ENCODE results near the gene FBXL5. TPM values are rescaled to one million over a fixed set of nuclear protein-coding genes. Genes with fewer than 3 reads are reported as not detected.

FBXL5 gene
- total and polyA plus RNA-seq, 10 donors, result 33.8 to 210 (median 105) TPM

DNA sequence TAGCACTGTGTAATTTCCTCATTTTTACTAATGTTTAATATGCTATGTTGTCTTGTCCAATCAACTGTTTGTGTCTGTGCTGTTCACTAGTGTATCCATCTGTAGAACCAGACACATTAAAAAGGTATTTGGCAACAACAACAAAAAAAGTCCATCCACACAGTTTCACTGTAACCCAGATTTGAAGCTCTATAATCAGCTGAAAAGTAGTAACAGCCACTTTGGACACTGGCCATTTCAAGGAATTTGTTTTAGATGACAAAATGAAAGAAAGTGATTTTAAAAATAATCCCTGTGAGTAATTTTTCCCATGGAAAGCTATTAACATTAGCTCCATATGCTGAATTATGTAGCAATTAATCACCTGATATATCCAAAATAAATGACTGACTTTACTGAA lies 2.2 kb upstream of the FBXL5 start:
- TF ChIP-seq POLR2A (IDR thresholded peaks at IDR 0.05) (no peak), POLR2AphosphoS5 (IDR thresholded peaks at IDR 0.05) (no peak)
- TF ChIP-seq, protein P1, sequence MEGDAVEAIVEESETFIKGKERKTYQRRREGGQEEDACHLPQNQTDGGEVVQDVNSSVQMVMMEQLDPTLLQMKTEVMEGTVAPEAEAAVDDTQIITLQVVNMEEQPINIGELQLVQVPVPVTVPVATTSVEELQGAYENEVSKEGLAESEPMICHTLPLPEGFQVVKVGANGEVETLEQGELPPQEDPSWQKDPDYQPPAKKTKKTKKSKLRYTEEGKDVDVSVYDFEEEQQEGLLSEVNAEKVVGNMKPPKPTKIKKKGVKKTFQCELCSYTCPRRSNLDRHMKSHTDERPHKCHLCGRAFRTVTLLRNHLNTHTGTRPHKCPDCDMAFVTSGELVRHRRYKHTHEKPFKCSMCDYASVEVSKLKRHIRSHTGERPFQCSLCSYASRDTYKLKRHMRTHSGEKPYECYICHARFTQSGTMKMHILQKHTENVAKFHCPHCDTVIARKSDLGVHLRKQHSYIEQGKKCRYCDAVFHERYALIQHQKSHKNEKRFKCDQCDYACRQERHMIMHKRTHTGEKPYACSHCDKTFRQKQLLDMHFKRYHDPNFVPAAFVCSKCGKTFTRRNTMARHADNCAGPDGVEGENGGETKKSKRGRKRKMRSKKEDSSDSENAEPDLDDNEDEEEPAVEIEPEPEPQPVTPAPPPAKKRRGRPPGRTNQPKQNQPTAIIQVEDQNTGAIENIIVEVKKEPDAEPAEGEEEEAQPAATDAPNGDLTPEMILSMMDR (IDR thresholded peaks at IDR 0.05 in 8 of 11, conservative IDR thresholded peaks at IDR 0.05 in 3 of 11), result no peak
- Histone ChIP-seq H3K4me1 (peaks cover 15 to 72% (median 28%) of the 10 kb centered on the region in 6 donors), H3K4me3 (peak overlapping the region in 3 of 8 donors; percentile 24 to 92 (median 25)), H3K27ac (peak overlapping the region in 6 of 8 donors; percentile 98 to 99 (median 99)), H3K9me3 (no peaks in the 10 kb centered on the region), H3K36me3 (no peaks in the 10 kb centered on the region), H3K27me3 (replicated peaks in 1 of 7) (no peaks in the 10 kb centered on the region)
- DNase-seq, result no peak
- intact Hi-C loops (cut with DNase I; ENCODE audit: low total_unique reads), result loop anchor here (10.0 kb wide), 2 partner anchors 423 to 653 kb away; partner anchors contain the start of gene CPEB2

DNA sequence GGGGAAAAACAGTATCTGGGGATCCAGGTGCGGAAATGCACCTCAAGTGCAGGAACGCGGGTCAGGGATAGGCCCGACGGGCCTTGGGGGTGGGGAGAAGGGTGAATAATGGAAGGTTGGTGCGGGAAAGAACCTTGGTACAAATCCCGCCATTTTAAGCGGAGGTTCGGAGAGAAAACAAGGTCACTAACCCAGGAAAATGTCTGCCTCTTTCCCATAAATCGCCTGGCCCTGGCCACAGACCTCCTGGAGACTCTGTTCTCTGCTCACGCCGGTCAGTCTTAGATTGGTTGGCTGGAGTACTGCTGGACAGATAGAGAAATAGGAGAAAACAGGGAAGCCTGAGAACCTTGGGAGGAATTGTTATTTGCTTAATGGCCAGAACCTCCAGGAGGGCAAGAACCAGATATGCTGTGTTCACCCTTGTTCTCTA lies 897 bp upstream of the FBXL5 start:
- intact Hi-C loops (cut with DNase I; ENCODE audit: low total_unique reads), result loop anchor here (10.0 kb wide), 2 partner anchors 421 to 651 kb away; partner anchors contain the start of gene CPEB2
- no peaks in the 10 kb centered on the region for H3K27me3 ChIP-seq (replicated peaks in 1 of 7)
- no peaks in the 10 kb centered on the region for H3K36me3 ChIP-seq
- H3K27ac ChIP-seq, result peak overlapping the region; percentile 97 to 99 (median 99)
- H3K9me3 ChIP-seq, result no peaks in the 10 kb centered on the region
- peak overlapping the region; percentile 24 to 92 (median 76) for H3K4me3 ChIP-seq
- peaks cover 28 to 79% (median 41%) of the 10 kb centered on the region in 6 donors for H3K4me1 ChIP-seq
- WGBS, 5 donors, result 67 to 83% (median 72%) methylated on average over 12 of the region's 12 CpGs
- DNase-seq, result no peak
- TF ChIP-seq POLR2AphosphoS5 (IDR thresholded peaks at IDR 0.05), result no peak
- TF ChIP-seq, protein P1 (IDR thresholded peaks at IDR 0.05 in 8 of 11, conservative IDR thresholded peaks at IDR 0.05 in 3 of 11), result no peak
- TF ChIP-seq POLR2A (IDR thresholded peaks at IDR 0.05), result no peak

DNA sequence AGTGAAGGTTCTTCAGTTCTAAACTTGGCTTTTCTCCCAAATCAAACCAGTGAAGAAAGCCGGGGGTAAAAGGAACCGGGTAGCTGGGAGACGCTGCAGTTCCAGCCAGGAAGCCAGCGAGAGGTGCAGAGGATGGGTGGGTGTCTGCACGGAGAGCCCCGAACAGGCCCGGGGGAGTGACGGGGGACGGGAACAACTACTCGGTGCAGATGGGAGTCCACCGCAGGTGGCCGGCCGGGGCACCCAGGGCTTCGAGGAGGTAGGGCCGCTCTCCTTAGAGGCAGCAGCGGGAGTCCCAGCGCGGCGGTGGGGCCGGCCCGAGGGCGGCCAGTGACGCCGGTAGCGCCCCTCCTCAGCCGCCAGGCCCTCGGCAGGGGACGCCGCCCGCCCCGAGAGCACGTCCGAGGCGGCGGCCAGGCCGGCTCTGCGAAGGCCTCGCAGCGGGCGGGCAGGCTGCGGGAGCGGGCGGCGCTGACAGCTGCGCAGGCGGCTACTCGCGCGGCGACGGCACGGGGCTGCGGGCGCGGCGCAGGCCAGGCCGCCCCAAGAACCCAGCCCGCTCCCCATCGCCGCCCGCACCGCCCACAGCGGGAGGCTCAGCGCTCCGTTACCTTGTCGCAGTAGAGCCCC lies 449 bp downstream of the FBXL5 start:
- no peaks in the 10 kb centered on the region for H3K36me3 ChIP-seq
- H3K27ac ChIP-seq, result peak overlapping the region; percentile 97 to 99 (median 99)
- peaks cover 36 to 79% (median 55%) of the 10 kb centered on the region in 6 donors for H3K4me1 ChIP-seq
- no peak for TF ChIP-seq POLR2A (IDR thresholded peaks at IDR 0.05)
- TF ChIP-seq, protein P1 (IDR thresholded peaks at IDR 0.05 in 8 of 11, conservative IDR thresholded peaks at IDR 0.05 in 3 of 11), result no peak
- no peak for TF ChIP-seq POLR2AphosphoS5 (IDR thresholded peaks at IDR 0.05)
- H3K27me3 ChIP-seq (replicated peaks in 1 of 7), result no peaks in the 10 kb centered on the region
- H3K9me3 ChIP-seq, result no peaks in the 10 kb centered on the region
- intact Hi-C loops (cut with DNase I; ENCODE audit: low total_unique reads), result loop anchor here (10.0 kb wide), 2 partner anchors 420 to 650 kb away; partner anchors contain the start of gene CPEB2
- DNase-seq, result peak; percentile 93
- peak overlapping the region; percentile 61 to 92 (median 77) for H3K4me3 ChIP-seq
- WGBS, 5 donors, result 0 to 1% (median 0%) methylated on average over 26 to 66 of the region's 66 CpGs

DNA sequence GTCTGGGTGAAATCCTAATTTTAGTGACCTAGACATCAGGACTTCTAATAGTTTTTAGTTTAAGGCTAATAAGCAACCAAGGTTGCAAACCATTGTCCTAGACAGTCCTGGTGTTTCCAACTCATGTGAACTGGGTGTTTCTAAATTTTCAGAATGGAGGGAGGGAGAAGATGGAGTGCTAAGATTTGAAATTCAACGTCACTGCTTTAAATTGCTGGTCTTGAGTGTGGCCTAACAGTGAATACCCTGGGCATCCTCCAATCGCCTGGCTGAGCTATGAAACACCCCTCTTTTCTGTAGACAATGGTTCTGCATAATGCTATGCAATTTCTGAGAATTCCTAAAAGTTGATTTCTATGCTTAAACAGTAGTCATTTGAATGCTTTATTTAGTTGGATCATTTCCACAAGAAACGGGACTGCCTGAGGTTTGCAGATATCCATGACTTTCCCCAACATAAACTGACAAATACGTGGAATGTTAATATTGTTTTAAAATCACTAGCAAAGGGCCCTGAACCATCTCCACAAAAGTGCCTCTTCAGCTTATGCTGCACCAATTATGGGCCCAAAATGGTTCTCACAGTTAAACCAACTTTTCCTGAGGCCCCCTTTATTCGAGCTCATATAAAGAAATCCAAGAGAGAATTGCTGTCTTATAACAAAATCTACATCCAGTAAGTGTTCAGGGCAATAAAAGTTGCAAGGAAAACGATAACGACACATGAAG lies 1.1 kb downstream of the FBXL5 start:
- H3K4me1 ChIP-seq, result peaks cover 38 to 86% (median 61%) of the 10 kb centered on the region in 6 donors
- TF ChIP-seq POLR2A (IDR thresholded peaks at IDR 0.05), result no peak
- no peak for TF ChIP-seq POLR2AphosphoS5 (IDR thresholded peaks at IDR 0.05)
- TF ChIP-seq, protein P1 (IDR thresholded peaks at IDR 0.05 in 8 of 11, conservative IDR thresholded peaks at IDR 0.05 in 3 of 11), result no peak
- H3K27me3 ChIP-seq (replicated peaks in 1 of 7), result no peaks in the 10 kb centered on the region
- intact Hi-C loops (cut with DNase I; ENCODE audit: low total_unique reads), result loop anchor here (10.0 kb wide), 2 partner anchors 419 to 649 kb away; partner anchors contain the start of gene CPEB2
- 1 to 3% (median 3%) methylated on average over 7 of the region's 7 CpGs for WGBS, 5 donors
- peak overlapping the region; percentile 61 to 92 (median 77) for H3K4me3 ChIP-seq
- no peaks in the 10 kb centered on the region for H3K9me3 ChIP-seq
- DNase-seq, result no peak
- H3K27ac ChIP-seq, result peak overlapping the region; percentile 97 to 99 (median 99)
- no peaks in the 10 kb centered on the region for H3K36me3 ChIP-seq
